GM21723 (cell line): ENCODE results near the gene ECE1.

ENCODE experiments used
- ATAC-seq: cut with Tn5 transposase; IDR thresholded peaks from one replicate; pipeline ENCODE4 v1.9.1; 2021; ENCODE audit warnings: mild to moderate bottlenecking, moderate library complexity; ENCODE audit not compliant: unreplicated experiment

Gene ECE1

DNA sequence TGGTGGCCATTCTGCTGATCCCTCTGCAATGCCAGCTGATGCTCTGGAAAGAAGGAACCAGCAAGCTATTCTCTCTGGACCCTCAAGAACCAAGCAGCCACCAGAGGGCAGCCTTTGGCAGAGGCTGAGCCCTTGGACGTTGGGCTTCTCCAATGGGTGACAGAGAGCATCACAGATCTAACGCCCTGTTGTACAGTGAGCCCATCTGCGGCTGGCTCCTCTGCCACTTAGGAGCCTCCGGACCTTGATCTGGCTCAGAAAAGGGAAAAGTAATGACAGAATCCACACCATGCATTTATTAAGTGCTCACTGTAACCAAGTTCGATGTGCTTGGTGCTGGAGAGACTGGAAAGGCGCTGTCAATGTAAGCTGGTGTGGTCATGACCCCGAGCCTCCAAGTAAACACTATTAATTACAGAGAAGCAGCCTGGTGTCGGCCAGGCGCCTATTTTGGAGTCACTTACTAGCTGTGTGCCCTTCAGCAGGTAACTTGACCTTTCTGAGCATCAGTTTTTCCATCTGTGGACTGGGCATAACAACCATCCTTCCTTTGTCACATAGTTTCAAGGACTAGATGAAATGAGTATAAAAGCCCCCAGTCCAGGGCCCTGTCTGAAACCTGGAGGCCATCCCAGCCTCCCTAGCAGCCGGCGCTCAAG is 34.9 kb downstream of the ECE1 start:
- no peak for ATAC-seq

DNA sequence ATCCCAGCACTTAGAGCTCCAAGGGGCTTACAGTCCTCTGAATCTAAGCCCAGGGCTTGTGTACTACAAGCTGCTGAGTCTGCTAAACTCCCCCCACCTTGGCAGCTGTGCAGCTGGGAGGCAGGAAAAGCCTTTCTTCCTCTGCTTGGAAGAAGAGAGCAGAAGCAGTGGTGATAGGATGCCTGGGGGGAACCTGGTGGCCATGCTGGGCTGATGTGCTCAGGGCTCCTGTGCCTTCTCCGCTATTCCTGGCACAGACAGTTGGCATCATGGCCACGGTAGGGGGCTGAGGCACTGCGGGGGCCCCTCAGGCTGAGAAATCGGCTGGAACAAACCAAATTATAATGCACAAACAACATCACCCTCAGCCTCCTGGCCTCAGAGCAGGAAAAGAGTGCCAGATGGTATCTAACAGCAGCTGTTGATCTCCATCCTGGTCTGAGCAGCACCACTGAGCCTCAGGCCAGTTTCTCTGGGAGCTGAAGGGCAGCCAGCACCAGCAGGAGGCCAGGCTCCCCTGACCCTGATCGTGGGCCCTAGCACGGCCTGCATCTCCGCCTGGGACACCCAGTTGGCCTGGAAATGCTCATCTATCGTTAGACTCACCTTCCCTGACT is 35.8 kb downstream of the ECE1 start:
- ATAC-seq, result no peak

DNA sequence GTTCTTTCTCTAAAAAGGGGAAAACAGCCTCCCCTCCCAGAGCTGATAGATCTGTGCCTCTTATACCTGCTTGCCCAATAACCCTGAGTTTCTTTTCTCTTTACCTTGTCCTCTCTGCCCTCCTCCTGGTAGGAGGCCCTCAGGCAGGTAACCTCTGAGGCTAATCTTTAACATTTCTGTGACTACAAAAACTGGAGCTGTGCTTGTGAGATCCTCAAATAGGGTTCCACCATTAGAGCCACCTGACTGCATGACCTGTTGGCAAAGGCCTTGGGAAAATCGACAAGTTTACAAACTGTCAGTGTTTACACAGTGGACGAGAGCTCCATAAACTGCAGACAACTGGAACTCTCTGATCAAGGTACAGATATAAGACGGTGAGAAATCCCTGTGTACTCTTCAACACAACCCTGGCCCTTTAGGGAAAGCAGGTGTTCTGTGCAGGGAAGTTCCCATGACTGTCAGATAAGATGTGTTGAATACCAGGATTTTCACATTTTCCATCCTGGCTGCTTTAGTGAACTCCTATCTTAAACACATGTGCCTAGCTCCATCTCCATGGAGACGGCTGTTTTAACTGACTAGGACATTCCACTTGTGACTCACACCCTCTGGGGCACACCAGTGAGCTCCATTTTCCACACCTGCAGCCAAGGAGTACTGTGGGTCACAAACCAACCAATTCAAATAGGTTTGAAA is 38.3 kb downstream of the ECE1 start:
- no peak for ATAC-seq

DNA sequence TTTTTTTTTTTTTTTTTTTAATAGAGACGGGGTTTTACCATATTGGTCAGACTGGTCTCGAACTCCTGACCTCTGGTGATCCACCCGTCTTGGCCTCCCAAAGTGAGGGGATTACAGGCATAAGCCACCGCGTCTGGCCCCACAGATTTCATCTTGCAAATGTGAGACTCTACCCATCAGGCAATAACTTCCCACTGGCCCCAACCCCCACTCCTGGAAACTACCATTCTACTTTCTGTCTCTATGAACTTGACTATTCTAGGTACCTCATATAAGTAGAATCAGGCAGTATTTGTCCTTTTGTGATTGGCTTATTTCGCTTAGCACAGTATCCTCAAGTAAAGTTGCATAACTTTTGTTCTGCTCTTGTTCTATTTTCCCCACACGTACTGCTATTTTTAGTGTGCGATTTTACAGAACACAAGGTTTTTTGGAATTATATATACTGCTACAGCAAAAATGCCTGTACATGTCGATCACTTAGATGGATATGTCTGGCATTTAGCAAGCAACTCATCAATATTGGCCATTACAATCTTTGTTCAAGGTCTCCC is 40.2 kb downstream of the ECE1 start:
- ATAC-seq, result no peak

DNA sequence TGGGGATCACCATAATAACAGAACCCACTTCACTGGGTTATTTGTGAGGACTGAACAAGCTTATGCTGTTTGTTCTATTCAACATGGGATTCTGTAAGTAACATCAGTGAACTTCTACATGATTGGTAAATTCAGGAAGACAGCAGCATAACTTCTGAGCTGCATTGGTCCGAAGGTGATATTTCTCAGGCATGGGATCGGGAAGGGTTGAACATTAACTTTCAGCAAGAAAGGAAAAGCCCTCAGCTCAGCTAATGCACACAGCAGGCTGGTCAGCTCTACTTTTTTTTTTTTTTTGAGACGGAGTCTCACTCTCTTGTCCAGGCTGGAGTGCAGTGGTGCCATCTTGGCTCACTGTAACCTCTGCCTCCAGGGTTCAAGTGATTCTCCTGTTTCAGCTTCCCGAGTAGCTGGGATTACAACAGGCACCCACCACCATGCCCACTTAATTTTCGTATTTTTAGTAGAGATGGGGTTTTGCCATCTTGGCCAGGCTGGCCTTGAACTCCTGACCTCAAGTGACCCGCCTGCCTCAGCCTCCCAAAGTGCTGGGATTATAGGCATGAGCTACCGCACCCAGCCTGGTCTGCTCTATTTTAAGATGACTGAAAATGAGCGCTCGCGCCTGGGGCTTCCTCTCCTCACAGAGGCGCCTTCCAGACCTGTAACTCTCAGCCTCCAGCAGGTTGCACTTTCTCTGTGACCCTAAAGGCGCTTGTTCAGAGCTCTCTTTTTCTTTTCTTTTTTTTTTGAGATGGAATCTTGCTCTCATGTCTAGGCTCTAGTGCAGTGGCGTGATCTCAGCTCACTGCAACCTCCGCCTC is 42.2 kb downstream of the ECE1 start:
- no peak for ATAC-seq

DNA sequence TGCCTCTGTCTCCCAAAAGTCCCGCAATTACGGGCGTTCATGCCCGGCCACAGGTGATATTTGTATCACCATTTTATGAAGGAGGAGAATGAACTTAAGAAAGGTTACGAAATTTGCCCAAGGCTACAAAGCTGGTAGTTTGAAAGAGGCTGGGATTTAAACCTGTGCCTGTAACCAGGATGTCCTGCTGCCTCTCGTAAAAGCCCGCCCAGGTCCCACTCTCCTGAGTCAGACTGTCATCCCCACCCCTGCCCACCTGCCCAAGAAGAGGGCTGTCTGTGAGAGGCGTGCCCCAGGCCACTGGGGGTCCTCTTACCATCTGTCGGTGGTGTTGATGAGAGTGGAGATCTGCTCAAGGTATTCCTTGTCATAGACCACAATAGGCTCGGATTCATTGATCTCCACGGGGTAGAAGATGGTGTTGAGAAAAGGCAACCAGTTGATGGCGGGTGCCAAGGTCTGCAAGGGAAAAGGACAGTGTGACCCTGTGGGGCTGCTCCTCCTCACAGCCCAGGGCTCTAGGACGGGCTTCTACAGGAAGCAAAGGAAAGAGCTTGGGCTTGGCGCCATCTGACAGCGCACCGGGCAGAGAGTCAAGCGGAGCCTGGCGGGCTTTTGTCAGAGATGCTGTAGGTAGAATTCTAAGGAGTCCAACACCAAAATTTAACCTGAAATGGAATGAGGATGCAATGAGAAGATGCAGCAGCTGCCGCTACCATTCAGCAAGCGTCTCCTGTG is 43.2 kb downstream of the ECE1 start:
- ATAC-seq, result no peak

DNA sequence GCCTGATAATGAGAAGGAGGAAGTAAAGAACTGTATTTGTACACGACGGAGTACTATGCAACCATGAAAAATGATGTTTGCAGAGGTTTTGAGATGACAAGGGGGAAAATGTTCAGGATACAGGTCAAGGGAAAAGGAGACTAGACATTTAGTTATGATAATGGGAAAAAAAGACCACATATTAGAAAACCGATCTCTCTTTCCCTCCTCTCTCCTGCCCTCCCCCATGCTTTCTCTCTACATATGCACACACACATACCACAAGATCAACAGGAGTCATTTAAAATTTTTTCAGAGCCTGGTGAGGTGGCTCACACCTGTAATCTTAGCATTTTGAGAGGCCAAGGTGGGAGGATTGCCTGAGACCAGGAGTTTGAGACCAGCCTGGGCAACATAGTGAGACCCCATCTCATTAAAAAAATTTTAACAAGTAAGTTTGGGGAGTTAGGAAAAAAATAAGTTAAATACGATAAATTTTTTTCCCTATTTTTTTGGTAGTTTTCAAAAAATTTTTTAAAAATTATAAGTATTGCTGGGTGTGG is 44.5 kb downstream of the ECE1 start:
- ATAC-seq, result no peak

DNA sequence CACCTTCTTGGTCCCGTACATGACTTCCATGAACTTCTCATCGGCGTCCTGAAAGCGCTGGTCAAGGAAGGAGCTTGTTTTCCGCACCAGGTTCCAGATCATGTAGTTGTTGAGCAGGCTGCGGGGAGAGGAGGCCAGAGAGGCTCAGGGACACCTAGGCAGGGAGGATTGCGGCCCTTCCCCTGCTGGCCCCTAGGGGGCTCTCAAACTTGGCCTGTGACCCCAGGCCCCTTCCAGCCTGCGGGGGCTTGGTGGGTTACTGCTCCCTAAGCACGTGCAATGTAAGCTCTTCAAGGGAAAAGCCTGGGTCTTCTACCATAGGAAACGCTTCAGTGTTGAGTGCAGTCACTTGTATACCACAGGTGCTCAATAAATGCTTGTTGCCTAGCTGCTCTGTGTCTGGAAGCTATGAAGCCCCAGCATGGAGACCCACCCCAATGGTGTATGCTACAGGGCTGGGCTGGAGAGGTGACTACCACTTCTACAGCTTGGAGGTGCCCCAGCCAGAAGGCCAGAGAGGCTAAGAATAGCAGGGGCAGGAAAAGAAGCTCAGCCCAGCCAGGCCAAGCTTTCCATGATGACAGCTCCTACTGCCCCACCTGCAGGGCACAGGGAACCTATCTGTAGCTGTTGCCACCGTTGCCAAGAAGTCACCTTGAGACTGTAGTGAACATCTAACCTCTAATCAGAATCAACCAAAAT is 45.1 kb downstream of the ECE1 start:
- ATAC-seq, result no peak

DNA sequence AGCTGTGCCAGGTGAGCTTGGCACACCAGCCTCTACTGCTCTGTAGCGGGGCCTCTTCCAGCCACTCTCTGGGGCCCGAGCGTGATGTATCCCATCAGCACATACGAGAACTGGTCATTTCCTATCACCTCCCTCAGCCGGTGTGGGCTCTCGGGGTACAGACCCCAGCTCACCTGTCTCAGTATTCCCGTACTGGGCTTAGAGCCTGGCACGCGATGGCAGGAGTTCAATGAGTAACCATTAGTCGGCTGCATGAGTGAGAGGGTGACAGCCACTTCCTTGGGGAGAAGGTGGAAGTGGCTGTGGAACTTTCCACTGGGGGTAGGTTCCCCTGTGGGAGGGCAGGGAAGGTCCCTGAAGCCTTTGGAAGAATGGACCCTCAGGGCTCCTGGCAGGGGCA is 46.1 kb downstream of the ECE1 start:
- ATAC-seq, result no peak

DNA sequence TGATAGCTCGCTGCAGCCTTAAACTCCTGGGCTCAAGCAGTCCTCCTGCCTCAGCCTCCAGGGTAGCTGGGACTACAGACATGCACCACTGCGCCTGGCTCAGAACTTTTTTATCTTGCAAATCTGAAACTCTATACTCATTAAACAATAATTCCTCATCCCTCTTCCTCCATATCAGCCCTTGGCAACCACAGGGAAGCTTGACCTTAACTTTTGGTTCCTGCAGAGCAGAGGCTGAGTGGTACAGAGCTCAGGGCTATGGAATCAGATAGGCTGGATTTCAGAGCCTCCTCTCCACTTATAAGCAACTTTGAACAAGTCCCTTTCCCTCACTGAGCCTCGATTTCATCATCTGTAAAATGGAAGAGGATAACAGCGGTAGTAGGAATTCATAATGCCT is 47.4 kb downstream of the ECE1 start:
- ATAC-seq, result no peak

DNA sequence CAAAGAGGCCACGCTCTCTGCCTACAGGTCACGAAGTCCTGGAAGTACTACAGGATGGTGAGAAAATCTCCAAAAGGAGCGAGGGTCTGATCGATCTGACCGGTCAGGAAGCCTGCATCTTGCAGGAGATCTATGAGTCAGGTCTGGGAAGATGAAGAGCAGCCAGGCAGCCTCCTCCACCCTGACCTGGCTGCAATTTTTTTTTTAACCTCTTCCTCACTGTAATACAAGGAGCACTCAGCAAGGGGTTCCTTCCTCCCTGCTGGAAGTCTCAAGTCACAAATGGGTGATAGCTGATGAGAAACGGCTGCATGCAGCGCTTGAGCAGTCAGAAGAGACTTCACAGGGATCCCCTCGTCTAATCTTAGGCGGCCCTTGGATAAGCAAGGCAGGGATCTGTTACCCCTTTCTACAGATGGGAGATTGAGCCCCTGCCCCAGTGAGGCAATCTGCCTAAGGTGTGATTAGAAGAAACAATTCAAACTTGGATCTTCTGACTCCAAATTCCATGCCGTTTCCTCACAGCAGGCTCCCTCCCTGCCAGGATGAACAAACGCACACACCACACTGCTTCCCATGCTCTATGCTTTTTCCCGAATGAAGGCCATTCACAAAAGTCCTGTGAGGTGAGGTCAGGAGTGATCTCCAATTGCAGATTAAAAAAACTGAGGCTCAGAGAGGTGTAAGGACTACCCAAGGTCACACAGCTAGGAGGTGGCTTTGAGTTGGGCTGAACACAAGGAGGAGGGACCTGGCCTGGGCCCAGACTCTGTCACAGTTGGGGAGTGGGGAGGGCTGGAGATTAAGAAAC is 48.3 kb downstream of the ECE1 start:
- ATAC-seq, result no peak

DNA sequence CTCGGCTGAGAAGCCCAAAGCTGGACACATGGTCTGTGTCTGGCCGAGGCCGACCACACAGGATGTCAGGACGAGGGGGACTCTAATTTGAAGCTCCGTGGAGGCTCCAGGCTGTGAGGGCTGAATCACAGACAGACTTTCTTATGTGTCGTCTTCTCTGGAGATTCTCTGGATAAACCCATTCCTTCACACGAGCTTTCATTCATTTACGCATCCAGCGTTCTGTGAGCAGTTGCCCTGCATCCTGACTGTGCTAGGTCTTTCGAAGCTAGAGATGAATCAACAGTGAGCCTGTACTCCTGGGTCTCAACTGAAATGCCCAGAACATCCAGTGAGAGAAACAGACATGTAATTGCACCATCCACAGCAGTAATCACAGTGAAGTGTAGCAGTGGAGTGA is 49.6 kb downstream of the ECE1 start:
- ATAC-seq, result no peak

DNA sequence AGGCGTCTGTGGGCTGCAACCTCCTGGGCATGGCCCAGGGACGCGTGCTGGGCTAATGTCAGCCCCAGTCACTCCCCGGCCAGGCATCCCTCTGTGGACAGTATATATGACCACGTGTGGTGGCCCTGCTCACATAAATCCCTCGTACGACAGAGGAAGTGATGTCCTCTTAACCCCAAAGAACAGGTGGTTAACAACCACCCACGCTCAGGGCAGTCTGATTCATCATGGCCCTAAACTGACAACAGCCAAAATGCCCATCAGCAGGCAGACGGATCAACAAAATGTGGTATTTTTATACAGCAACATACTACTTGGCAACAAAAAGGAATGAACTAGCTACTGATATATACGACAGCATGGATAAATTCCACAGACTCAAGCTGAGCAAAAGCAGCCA is 51.0 kb downstream of the ECE1 start:
- no peak for ATAC-seq

DNA sequence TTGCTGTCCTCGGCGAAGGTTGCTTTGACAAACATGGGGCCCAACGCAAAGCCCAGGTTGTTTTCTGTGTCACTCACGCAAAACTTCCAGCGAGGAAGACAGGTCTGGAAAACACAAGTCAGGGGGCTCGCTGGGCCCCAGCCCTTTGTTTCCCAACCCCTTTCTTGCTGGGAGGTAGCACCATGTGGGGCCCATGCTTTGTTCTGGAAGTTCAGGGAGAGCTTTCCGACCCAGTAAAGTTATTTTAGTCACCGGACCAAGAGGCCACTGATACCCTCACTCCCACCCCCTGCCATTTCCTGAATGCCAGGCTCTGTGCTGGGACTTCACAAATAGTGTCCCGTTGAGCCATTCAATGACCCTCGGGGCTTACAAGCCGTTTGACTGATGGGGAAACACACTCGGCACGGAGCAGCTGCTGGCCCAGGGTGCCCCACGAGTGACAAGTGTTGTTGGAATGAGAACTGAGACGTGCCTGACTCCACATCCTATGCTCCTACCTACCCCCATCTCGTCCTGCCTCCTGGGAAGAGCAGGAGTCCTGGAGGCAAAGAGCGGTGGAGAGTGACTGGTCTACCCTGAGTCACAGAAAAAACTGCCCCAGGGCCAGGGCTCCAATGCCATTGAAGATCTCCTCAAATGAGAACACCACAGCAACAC is 52.0 kb downstream of the ECE1 start:
- no peak for ATAC-seq

DNA sequence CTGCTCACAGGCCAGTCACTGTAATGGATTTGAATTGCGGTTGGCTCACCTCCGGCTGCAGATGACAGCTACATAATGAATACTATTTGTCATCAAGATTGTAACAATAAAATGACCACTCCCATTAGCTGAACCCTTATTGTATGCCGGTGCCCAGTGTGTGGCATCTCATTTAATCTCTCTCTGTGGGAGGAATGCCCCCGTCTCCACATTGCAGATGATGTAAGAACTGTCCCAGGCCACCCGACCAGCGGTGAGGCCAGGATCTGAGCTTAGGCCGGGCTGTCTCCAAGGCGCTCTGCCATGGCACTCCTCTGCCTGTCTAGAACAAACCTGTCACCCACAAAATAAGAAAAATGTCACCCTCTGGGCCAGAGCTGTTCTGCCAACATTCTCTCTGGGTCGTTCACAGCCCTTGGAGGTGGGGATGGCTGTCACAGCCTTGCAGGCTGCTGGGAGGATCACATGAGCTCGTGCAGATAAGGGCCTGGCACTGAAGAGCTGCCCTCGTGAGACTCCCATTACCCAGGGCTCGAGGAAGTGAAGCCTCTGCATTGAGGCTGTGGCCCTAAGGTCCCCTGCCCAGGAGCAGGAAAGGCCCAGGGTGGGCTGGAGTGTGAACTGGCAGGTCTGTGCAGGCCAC is 52.7 kb downstream of the ECE1 start:
- no peak for ATAC-seq

DNA sequence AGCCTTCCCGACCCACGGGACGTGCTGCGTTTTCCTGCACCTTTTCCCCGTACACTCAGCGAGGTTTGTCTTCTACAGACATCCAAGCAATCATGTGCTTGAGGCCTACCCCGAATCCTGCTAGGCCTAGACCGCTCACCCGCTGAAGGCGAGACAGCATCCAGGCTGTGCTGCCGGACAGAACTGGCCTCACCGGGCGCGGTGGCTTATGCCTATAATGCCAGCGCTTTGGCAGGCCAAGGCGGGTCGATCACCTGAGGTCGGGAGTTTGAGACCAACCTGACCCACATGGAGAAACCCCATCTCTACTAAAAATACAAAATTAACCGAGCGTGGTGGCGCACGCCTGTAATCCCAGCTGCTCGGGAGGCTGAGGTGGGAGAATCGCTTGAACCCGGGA is 54.1 kb downstream of the ECE1 start:
- ATAC-seq, result no peak

DNA sequence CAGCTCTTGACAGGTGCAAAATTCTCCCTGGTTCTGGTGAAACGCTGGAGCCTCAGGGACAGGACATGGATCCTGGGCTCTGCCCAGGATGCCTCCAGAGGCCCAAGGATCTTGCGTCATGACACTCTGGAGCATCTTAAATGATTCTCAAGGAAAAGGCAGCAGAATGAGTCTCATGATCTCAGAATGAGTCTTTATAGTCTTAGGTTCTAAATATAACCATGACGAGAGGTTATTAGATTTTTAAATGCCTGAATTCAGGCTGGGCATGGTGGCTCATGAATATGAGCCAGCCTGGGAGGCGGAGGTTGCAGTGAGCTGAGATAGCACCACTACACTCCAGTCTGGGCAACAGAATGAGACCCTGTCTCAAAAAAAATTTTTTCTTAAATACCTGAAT is 55.5 kb downstream of the ECE1 start:
- ATAC-seq, result no peak

DNA sequence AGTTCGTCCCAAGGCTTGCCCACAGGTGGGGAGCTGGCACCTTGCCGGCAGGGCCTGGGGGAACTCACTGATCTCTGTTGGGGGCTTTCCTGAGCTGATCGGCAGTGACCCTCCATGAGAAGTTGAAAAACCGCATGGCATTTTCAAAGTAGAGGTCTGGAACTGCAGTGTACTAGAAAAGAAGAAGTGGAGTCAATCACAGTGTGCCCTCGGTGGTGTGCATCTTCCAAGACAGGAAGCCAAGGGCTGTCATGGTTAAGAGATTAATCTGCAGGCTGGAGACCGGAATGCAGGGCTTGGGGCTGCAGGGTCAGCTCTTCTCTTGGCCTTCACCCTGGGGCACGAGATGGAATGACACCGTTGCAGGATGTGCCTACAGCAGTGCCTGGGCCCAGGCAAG is 56.8 kb downstream of the ECE1 start:
- no peak for ATAC-seq
